ENCODE measurements around the gene IDI2. TPM values are rescaled to one million over a fixed set of nuclear protein-coding genes. Genes with fewer than 3 reads are reported as not detected.

Gene IDI2
- total RNA-seq, 2 experiments from 2014 or later, result not detected

DNA sequence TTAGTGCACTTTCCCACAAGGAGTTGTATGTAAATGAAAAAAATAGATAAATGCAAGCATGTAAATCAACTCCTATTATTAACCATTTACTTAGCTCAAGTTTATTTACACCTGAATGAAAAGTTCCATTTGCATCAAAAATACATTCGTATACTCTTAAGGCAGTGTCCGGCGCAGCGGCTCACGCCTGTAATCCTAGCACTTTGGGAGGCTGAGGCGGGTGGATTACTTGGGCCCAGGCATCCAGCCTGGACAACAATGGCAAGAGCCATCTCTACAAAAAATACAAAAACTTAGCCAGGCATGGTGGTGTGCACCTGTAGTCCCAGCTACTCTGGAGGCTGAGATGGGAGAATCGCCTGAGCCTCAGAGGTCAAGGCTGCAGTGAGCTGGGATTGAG is 4.2 kb upstream of the IDI2 start:
- H3K27ac Mint-ChIP-seq, result no peak overlapping the region
- ChIA-PET CTCF (interaction anchor here (1.7 kb wide), 1 partner anchor 12 kb away, joined by 4 read pairs; no protein-coding TSS in a partner anchor), POLR2A (interaction anchor here (1.0 to 1.3 kb wide), 4 partner anchors 11 to 35 kb away, joined by 3 to 4 read pairs (median 3); no protein-coding TSS in a partner anchor)
- no peaks in the 10 kb centered on the region for H3K4me1 Mint-ChIP-seq (ENCODE audit: low read depth)
- ATAC-seq (no peak), DNase-seq (no peak)
- intact Hi-C loops (cut with micrococcal nuclease), result no loop called here
- TF ChIP-seq, protein P1, sequence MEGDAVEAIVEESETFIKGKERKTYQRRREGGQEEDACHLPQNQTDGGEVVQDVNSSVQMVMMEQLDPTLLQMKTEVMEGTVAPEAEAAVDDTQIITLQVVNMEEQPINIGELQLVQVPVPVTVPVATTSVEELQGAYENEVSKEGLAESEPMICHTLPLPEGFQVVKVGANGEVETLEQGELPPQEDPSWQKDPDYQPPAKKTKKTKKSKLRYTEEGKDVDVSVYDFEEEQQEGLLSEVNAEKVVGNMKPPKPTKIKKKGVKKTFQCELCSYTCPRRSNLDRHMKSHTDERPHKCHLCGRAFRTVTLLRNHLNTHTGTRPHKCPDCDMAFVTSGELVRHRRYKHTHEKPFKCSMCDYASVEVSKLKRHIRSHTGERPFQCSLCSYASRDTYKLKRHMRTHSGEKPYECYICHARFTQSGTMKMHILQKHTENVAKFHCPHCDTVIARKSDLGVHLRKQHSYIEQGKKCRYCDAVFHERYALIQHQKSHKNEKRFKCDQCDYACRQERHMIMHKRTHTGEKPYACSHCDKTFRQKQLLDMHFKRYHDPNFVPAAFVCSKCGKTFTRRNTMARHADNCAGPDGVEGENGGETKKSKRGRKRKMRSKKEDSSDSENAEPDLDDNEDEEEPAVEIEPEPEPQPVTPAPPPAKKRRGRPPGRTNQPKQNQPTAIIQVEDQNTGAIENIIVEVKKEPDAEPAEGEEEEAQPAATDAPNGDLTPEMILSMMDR (IDR thresholded peaks at IDR 0.05), result no peak
- peaks cover 12% of the 10 kb centered on the region for H3K36me3 Mint-ChIP-seq (ENCODE audit: low read depth)
- H3K4me3 Mint-ChIP-seq, result no peak overlapping the region
- H3K9me3 Mint-ChIP-seq, result no peaks in the 10 kb centered on the region
- no peaks in the 10 kb centered on the region for H3K27me3 Mint-ChIP-seq

DNA sequence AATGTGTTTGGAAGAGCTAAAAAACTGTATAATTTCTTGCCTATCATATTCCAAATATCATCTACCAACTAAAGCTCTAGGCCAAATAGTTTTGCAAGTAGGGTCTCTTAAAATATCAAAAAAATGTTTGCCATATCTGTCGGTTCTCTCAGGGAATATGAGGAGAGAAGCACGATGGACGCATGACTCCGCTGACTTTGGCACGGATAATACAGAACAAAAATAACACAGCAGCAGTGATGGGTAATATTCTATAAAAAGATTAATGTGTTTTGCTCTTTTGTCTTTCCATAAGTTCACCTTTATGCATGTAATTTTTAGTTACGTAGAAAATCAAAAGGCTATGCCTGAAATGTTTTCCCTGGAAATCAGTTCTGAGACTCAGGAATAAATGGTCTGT is 919 bp upstream of the IDI2 start:
- ChIA-PET POLR2A (no interaction called here), CTCF (interaction anchor here (0.8 kb wide), 1 partner anchor 48 kb away, joined by 3 read pairs; no protein-coding TSS in a partner anchor)
- intact Hi-C loops (cut with micrococcal nuclease), result no loop called here
- ATAC-seq, result no peak
- TF ChIP-seq, protein P1 (IDR thresholded peaks at IDR 0.05), result no peak
- Mint-ChIP-seq H3K27me3 (no peaks in the 10 kb centered on the region), H3K4me3 (no peak overlapping the region), H3K9me3 (no peaks in the 10 kb centered on the region), H3K36me3 (ENCODE audit: low read depth) (peaks cover 14% of the 10 kb centered on the region), H3K27ac (no peak overlapping the region), H3K4me1 (ENCODE audit: low read depth) (no peaks in the 10 kb centered on the region)
- DNase-seq, result no peak

DNA sequence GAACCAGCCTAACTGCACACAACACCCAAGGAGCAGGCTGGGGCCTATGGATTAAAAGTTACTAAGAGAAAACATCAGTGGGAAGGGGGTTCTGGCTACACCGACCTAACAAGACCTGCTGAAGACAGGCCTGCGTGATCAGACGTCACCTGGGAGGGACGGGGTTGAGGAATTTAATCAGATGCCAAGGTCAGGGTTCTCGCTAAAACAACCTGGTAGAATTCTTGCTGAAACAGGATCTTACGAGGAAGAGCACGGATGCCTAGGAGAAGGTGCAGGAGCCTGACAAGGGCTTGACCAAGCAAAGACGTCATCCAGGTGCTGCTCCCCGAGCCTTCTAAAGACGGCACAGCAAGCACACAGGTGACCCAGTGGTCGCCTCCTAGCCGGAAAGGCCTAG is 1.6 kb downstream of the IDI2 start:
- H3K36me3 Mint-ChIP-seq (ENCODE audit: low read depth), result peaks cover 35% of the 10 kb centered on the region
- POLR2A ChIA-PET, result no interaction called here
- no peaks in the 10 kb centered on the region for H3K9me3 Mint-ChIP-seq
- H3K4me1 Mint-ChIP-seq (ENCODE audit: low read depth), result no peaks in the 10 kb centered on the region
- intact Hi-C loops (cut with micrococcal nuclease), result no loop called here
- H3K27me3 Mint-ChIP-seq, result no peaks in the 10 kb centered on the region
- ATAC-seq, result no peak
- no peak overlapping the region for H3K4me3 Mint-ChIP-seq
- TF ChIP-seq, protein P1 (IDR thresholded peaks at IDR 0.05), result no peak
- H3K27ac Mint-ChIP-seq, result no peak overlapping the region
- no peak for DNase-seq
- CTCF ChIA-PET, result no interaction called here

DNA sequence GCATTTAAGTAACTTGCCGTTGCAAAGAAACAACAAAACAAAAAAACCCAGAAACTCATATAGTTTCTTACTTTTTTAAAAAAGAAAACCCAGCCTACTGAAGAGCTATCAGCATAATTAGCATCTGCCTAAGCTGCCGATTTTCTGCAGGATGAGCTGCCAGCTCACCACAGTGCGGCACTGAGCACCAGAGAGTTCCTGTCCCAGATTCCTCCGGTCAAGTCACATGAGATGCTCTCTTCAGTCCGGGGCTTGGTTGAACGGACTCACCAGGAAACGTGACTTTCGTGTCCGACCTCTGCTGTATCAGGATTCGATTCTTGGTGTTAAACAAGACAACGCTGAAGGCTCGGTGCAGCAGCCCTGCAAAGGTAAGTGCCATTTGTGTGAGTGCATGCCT is 3.2 kb downstream of the IDI2 start:
- Mint-ChIP-seq H3K27ac (no peak overlapping the region), H3K36me3 (ENCODE audit: low read depth) (peaks cover 44% of the 10 kb centered on the region), H3K4me1 (ENCODE audit: low read depth) (no peaks in the 10 kb centered on the region), H3K4me3 (no peak overlapping the region), H3K9me3 (no peaks in the 10 kb centered on the region), H3K27me3 (no peaks in the 10 kb centered on the region)
- TF ChIP-seq, protein P1 (IDR thresholded peaks at IDR 0.05), result no peak
- CTCF ChIA-PET, result interaction anchor here (0.7 kb wide), 1 partner anchor 57 kb away, joined by 3 read pairs; no protein-coding TSS in a partner anchor
- ATAC-seq (no peak), DNase-seq (no peak)
- POLR2A ChIA-PET, result no interaction called here
- intact Hi-C loops (cut with micrococcal nuclease), result no loop called here

DNA sequence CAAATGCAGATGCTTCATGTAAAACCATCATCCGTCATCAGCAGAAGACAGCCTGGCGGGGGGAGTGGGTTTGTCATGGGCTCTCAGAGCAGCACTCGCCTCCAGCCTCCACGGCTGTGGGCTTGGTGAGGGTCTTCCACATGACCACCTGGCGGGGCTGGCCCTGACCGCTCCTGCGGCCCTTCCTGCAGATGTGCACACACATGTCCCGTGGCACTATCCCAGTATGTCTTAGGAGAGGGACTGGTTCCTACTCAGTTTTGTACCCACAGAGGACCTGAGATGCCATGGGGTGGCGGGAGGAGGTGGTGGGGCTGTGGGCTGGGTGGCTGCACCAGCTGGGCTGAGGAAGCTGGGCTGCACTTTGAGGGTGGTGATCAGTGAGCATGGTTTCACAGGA is 4.7 kb downstream of the IDI2 start:
- TF ChIP-seq, protein P1 (IDR thresholded peaks at IDR 0.05), result no peak
- intact Hi-C loops (cut with micrococcal nuclease), result no loop called here
- Mint-ChIP-seq H3K4me1 (ENCODE audit: low read depth) (no peaks in the 10 kb centered on the region), H3K27ac (no peak overlapping the region), H3K36me3 (ENCODE audit: low read depth) (peaks cover 54% of the 10 kb centered on the region), H3K9me3 (no peaks in the 10 kb centered on the region), H3K27me3 (no peaks in the 10 kb centered on the region), H3K4me3 (no peak overlapping the region)
- CTCF ChIA-PET, result no interaction called here
- no peak for DNase-seq
- no peak for ATAC-seq
- POLR2A ChIA-PET, result interaction anchor here (0.9 to 1.9 kb wide), 3 partner anchors 15 to 20 kb away, joined by 3 to 4 read pairs (median 3); no protein-coding TSS in a partner anchor
